Pancreas (tissue), 10 donors: Measurements from ENCODE around the gene LYSET. TPM values are rescaled to one million over a fixed set of nuclear protein-coding genes. Genes with fewer than 3 reads are reported as not detected.

ENCODE experiments used
- ATAC-seq, 4 donors: fragments of 200-7000 bp; cut with Tn5 transposase; one replicate each; pipeline versions ENCODE4 v1.8.0 to v1.9.1; 2020; ENCODE audit warnings: mild to moderate bottlenecking in 4 of 4, moderate library complexity in 4 of 4
- DNase-seq, 6 donors: peaks; one replicate each; pipeline ENCODE4 v3.0.0-alpha.2; 2020
- FAIRE-seq: peaks from 2 replicates; lab custom pipeline; 2012; peaks lifted over from hg19 to GRCh38; lab: Jason Lieb, UNC
- H3K27ac ChIP-seq, 4 donors: fragments of 200-600 bp; sonication (generic); 1 replicate in 3 of 4; 2 replicates in 1 of 4; pipeline versions ENCODE4 v1.5.0 to v1.8.0; 2020
- H3K27me3 ChIP-seq, 4 donors: fragments of 200-600 bp; one replicate each; pipeline ENCODE4 v1.8.0; 2021
- H3K36me3 ChIP-seq, 3 donors: fragments of 200-600 bp; sonication (generic) in 1 of 3; one replicate each; pipeline versions ENCODE4 v1.5.0 to v1.8.0; 2020 to 2021
- H3K4me1 ChIP-seq, 3 donors: fragments of 200-600 bp; one replicate each; pipeline ENCODE4 v1.8.0; 2021
- H3K4me3 ChIP-seq, 4 donors: fragments of 200-600 bp; sonication (generic) in 2 of 4; one replicate each; pipeline versions ENCODE4 v1.5.0 to v1.8.0; 2020 to 2021
- H3K9me3 ChIP-seq, 4 donors: fragments of 200-600 bp; one replicate each; pipeline ENCODE4 v1.8.0; 2021
- WGBS, 2 donors: extraction: QIAGEN DNeasy Blood & Tissue Kit; methylation state at CpG; one replicate each; pipeline ENCODE4 v1.1.7; 2013; 5-methylcytosine and 5-hydroxymethylcytosine counted together
- intact Hi-C, 3 donors: fragments of 100-400 bp; cut with DNase I; formaldehyde crosslinking; loops; one replicate each; pipeline versions ENCODE4 v1.11.1 to v1.14.2; 2022
- polyA plus RNA-seq, 2 donors: library from polyadenylated mRNA; stranded (reverse); fragments of 200-250 nt; gene quantifications; one replicate each; pipeline ENCODE4 v1.2.3, GENCODE V29; 2013
- total RNA-seq, 6 donors: library from RNA; stranded (reverse); fragmentation: NEBNext Ultra II Directional in 4 of 6; extraction: Animal tissue kit (Norgen Biotek cat#: 25700) in 4 of 6; gene quantifications; one replicate each; pipeline versions ENCODE4 v1.2.1 to v1.2.4, GENCODE V29; 2021 to 2023
- TF ChIP-seq, protein P1 (sequence below), 4 donors: fragments of 200-600 bp; sonication (generic) in 3 of 4; IDR thresholded peaks; one replicate each; pipeline versions ENCODE4 v1.5.0 to v1.8.0; 2021; ENCODE audit warnings: antibody characterized with exemption in 4 of 4
- donor health status: healthy with polysubstance abuse.
- donor health status: DM: no; HTN: no; CAD: no; lungs with moderate emphysema.
- donor health status: DM: no; HTN: no; CAD: no.
- donor health status: control.
- donor health status: control.
- donor health status: Bipolar disorder and iron deficiency.
- donor health status: DM: yes; HTN: yes; CAD: no.
- donor health status: DM: no; HTN: no; CAD: no.
- donor health status: DM: no; HTN: no; CAD: no.
- donor health status: DM: yes; HTN: yes; CAD: no.

Gene LYSET
- total and polyA plus RNA-seq, 8 donors = 6.1 to 21.2 (median 9.2) TPM

- H3K27ac ChIP-seq = no peak overlapping the region
- no peak for DNase-seq
- intact Hi-C loops = no loop called here
- no peaks in the 10 kb centered on the region for H3K27me3 ChIP-seq
- H3K4me3 ChIP-seq = no peak overlapping the region
- no peak for ATAC-seq
- WGBS, 2 donors = 87 to 90% methylated on average over 5 of the region's 5 CpGs
- peaks cover 0 to 4% (median 1%) of the 10 kb centered on the region in 3 donors for H3K4me1 ChIP-seq
- no peaks in the 10 kb centered on the region for H3K36me3 ChIP-seq
- TF ChIP-seq, protein P1, sequence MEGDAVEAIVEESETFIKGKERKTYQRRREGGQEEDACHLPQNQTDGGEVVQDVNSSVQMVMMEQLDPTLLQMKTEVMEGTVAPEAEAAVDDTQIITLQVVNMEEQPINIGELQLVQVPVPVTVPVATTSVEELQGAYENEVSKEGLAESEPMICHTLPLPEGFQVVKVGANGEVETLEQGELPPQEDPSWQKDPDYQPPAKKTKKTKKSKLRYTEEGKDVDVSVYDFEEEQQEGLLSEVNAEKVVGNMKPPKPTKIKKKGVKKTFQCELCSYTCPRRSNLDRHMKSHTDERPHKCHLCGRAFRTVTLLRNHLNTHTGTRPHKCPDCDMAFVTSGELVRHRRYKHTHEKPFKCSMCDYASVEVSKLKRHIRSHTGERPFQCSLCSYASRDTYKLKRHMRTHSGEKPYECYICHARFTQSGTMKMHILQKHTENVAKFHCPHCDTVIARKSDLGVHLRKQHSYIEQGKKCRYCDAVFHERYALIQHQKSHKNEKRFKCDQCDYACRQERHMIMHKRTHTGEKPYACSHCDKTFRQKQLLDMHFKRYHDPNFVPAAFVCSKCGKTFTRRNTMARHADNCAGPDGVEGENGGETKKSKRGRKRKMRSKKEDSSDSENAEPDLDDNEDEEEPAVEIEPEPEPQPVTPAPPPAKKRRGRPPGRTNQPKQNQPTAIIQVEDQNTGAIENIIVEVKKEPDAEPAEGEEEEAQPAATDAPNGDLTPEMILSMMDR (IDR thresholded peaks at IDR 0.05) = no peak
- H3K9me3 ChIP-seq = no peaks in the 10 kb centered on the region
- no peak for FAIRE-seq
Observed at GRCh38 chr14:93200553-93200952, 15.4 kb downstream of the LYSET start.

GRCh38 chr14:93201155-93201704 is 16.1 kb downstream of the LYSET start:
- no peaks in the 10 kb centered on the region for H3K9me3 ChIP-seq
- no peaks in the 10 kb centered on the region for H3K27me3 ChIP-seq
- no peak for FAIRE-seq
- no peaks in the 10 kb centered on the region for H3K36me3 ChIP-seq
- peaks cover 0 to 8% (median 8%) of the 10 kb centered on the region in 3 donors for H3K4me1 ChIP-seq
- DNase-seq = no peak
- H3K27ac ChIP-seq = no peak overlapping the region
- TF ChIP-seq, protein P1 (IDR thresholded peaks at IDR 0.05) = no peak
- WGBS, 2 donors = 50 to 60% methylated on average over 7 of the region's 7 CpGs
- peak in 1 of 4 donors; percentile 38 for ATAC-seq
- intact Hi-C loops = no loop called here
- no peak overlapping the region for H3K4me3 ChIP-seq

- FAIRE-seq (no peak), ATAC-seq (peak; percentile 97 to 99 (median 98)), DNase-seq (peak; percentile 93 to 97 (median 96))
- peak within 1 kb of the TSS; percentile 83 to 88 (median 87) for H3K4me3 ChIP-seq
- H3K4me1 ChIP-seq = peaks cover 0 to 30% (median 19%) of the 10 kb centered on the region in 3 donors
- no peaks in the 10 kb centered on the region for H3K27me3 ChIP-seq
- intact Hi-C loops = no loop called here
- H3K9me3 ChIP-seq = no peaks in the 10 kb centered on the region
- WGBS, 2 donors = 0% methylated on average over 56 to 65 of the region's 65 CpGs
- H3K27ac ChIP-seq = peak within 1 kb of the TSS; percentile 76 to 82 (median 80)
- H3K36me3 ChIP-seq = no peaks in the 10 kb centered on the region
- TF ChIP-seq, protein P1 (IDR thresholded peaks at IDR 0.05) = peak in 2 of 4 donors; percentile 21 to 32
Observed at GRCh38 chr14:93206793-93207467, 21.8 kb downstream of the LYSET start, which contains the start of the genes GON7 and UBR7. Gene GON7 (minus strand): TSS chr14:93207065. CDS start chr14:93207037, 28 bp downstream. Gene UBR7 (plus strand): TSS chr14:93207256. CDS start chr14:93207292, 36 bp downstream.

- FAIRE-seq = no peak
- intact Hi-C loops = no loop called here
- Histone ChIP-seq H3K27ac (peak overlapping the region; percentile 76 to 82 (median 80)), H3K36me3 (peaks cover 0 to 1% (median 0%) of the 10 kb centered on the region in 3 donors), H3K4me3 (peak overlapping the region; percentile 83 to 88 (median 87)), H3K27me3 (no peaks in the 10 kb centered on the region), H3K4me1 (peaks cover 0 to 30% (median 19%) of the 10 kb centered on the region in 3 donors), H3K9me3 (no peaks in the 10 kb centered on the region)
- 1% methylated on average over 18 to 23 of the region's 23 CpGs for WGBS, 2 donors
- DNase-seq = peak in 5 of 6 donors; percentile 40 to 77 (median 63)
- TF ChIP-seq, protein P1 (IDR thresholded peaks at IDR 0.05) = no peak
- ATAC-seq = peak; percentile 60 to 80 (median 76)
Observed at GRCh38 chr14:93207468-93208308, 22.6 kb downstream of the LYSET start.
